GM08714 (cell line): Measurements from ENCODE around the gene SOX14.

Source experiments
- H3K4me3 ChIP-seq: fragments of 200-500 bp; sonication (Bioruptor generic); 2 replicates; pipeline ENCODE4 v1.5.1; 2014; ENCODE audit warnings: mild to moderate bottlenecking, low read length, inconsistent platforms
- ZNF274 ChIP-seq: IDR thresholded peaks from 2 replicates; pipeline ENCODE4 v1.6.1; 2012; ENCODE audit warnings: mild to moderate bottlenecking, low read depth, low read length

The SOX14 gene

DNA sequence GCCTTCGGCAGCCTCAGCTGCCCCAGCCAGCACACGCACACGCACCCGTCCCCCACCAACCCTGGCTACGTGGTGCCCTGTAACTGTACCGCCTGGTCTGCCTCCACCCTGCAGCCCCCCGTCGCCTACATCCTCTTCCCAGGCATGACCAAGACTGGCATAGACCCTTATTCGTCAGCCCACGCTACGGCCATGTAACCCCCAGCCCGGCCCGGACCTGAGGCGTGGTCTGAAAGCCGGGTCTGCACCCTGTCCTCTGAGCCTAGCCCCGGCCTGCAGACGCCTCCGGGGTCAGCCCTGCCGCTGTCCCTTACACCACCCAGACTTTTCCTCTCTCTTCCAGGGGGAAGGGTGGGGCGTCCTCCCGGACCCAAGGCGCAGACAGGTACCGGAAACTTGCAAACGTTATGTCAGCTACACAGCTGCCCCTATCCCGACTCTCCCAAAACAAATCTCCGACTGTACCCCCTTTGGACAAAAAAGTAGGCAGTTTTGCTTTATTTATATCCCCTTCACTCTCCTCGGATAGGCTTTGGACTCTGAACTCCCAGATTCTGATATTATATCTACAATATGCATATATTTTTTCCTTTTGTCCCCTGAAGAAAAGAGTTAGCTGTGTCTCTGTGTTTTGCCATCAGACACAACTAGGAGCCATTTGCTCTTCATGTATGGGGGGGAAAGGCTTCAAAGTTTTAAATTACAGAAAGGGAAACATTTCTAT is 1.4 kb downstream of the SOX14 start:
- no peak for TF ChIP-seq ZNF274
- no peak overlapping the region for H3K4me3 ChIP-seq

DNA sequence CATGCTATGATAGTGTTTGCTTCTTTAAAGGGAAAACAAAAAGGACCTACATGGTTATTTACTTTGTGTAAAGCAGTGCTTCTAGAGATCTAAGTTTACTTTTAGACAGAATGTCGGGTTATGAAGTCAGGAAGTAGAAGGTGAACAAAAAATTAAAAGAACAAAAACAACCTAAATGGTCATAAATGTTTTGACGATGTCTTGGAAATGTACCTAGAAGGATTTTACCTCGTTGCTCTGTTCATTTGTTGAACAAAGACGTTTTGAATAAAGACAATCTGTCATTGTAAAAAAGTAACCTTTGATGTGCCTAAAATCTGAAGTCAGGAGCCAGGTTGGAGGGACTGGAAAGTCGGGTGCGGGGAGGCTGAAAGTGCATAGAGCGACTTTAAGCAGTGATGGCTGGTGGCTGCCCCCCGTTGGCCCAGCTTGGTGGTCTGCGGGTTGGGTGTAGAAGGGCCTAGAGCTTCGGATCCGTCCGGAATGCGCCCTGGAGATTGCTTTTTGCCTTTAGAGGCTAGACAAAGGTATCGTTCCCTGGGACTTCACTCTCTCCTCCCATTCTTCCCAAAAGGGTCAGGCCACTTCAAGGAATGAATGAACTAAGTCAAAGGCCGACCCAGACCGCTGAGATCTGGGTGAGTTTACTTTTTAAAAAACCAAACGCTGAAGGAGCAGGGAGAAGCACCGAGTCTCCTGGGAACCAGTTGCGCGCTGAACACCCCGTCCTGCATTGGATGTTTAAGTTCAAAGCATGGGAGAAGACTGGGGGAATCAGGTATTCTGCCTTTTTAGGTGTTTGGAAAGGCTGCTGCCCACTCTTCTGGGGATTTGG is 2.1 kb downstream of the SOX14 start:
- TF ChIP-seq ZNF274: no peak
- H3K4me3 ChIP-seq: no peak overlapping the region

DNA sequence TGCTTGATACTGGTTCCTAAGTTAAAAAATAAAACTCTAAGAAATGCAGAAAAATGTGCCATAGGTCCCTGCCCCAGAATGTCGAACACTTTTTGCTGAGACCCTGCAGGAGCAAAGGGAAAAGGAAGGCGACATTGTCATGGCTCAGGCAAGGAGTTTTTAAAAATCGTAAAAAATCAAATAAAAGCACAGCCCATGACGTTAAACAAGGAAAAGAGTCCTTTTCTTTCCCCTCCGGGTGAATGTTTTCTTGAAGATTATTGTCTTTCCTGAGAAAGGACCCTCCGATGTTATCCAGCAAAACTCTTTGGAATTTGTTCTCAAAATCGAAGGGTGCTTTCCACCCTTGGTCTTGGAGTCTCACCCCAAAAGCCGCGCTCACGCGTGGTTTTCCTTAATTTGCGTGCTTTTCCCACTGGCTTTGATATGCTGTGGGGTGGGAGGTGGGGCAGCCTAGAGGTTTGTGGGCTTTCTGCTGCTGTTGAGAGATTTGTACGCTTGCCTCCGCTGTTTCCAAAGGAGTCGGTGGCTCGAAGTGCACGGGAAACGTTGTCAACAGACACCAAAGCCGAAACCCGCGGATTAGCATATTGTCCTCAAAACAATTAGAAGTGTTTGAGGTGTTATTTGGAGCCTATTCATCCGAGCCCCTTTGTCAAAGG is 2.9 kb downstream of the SOX14 start:
- TF ChIP-seq ZNF274: no peak
- H3K4me3 ChIP-seq: no peak overlapping the region

DNA sequence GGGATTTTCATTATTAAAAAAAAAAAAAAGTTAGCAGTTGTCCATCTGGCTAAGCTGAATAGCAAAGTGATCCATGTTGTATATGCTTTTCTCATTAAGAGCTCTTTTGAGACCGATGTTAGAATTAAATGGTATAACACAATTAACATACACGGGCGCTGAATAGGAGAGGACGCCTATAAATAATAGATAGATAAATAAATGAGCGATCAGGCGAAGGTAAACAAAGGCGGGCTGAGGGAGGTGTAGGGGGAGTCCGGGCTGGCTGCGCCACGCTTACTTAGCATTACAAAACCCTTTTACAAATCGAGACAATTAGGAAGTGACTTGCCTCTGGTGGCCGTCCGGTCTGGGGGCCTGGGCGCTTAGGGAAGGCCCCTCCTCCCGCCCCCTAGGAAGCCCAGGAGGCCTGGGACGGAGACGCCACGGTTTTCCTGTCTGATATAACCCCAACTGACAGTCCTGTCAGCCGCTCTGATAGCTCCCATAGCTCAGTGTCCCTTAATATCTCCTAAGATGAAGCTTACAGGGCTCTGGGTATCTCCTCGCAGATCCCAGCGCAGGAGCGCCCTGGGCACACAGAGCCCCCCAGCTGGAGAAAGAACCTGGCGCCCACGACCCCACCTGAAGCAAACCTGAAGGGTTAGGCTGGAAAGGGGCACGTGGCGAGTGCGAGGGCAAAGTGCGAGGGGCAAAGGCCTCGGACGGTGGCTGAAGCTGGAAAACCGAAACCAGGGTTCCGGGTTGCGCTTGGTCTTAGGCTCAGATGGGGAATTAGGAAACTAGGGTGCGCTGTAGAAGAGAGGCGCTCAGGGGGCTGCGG is 3.6 kb downstream of the SOX14 start:
- H3K4me3 ChIP-seq: no peak overlapping the region
- TF ChIP-seq ZNF274: no peak

DNA sequence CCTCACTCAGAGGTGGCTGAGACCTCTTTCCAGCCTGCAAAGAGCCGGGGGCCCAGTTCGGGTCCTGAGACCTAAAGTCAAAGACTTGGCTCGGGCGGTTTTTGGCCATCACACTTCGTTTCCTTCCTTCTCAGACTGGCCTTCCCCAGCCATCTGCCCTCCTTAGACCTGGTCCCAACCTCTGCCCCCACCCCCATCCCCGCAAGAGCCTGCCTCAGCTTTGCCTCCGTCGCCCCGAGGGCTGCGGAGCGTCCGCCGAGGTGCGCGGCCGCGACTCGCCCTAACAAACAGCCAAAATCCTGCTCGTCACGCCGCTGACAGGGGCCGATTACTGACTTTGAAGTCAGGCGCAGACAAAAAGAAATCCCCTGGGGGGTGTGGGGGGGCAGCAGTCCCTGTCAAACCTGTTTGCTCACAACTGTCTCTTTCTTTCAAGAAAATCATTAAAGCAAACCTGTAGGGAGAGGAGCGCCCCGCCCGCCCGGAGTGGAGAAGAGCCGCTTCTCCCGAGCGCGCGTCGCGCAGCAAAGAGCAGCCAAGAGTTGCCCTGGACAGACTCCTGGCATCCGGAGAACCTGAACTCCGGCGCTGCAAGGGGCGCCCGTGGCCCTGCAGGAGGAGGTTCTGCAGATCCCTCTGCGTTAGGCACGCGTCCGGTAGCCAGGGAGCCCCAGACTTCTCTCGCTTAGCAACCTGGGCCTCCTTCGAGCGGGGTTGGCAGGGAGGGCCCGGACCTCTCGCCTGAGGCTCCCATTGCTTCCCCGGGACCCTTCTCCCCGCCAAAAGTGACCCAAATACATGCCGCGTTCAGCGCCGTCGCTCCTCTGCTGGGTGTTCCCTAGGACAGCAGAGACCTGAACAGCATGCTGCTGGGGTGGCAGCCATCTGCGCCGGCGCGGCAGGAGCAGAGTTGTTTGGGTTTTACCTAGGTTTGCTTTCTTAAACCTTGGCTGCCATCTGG is 4.5 kb downstream of the SOX14 start:
- TF ChIP-seq ZNF274: no peak
- H3K4me3 ChIP-seq: no peak overlapping the region

DNA sequence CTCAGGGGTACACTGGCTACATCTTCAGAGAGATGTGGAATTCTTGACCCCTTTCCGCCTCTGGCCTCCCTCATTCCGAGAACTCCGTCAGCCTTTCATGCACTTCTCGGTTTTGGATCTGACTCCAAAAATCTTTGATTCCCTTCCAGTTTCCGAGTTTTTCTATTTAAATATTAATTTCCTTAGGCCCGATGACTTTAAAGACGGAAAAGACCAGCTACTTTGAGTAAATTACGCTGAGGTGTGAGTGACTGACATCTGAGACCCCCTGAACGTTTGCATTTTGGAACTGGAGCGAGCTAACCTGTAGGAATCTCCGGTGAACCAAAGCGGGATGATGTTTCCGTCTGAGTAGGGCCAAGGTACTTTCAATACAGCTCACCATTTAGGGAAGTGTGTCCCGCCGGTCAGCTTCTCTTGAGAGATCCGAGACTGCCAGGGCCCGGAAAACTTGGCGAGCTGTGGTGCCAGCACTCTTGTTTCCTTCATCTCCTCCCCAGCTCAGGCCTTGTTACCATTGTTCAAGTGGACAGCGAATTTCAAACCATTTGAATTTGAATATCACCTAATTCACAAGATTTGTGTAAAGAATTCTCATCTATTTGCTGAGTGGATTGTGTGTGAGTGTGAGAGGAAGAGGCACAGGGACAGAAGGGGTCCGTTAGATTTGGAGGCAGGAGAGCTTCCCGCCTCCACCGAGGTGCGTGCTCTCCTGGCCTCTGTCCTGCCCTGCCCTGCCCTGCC is 5.4 kb downstream of the SOX14 start:
- no peak overlapping the region for H3K4me3 ChIP-seq
- no peak for TF ChIP-seq ZNF274

DNA sequence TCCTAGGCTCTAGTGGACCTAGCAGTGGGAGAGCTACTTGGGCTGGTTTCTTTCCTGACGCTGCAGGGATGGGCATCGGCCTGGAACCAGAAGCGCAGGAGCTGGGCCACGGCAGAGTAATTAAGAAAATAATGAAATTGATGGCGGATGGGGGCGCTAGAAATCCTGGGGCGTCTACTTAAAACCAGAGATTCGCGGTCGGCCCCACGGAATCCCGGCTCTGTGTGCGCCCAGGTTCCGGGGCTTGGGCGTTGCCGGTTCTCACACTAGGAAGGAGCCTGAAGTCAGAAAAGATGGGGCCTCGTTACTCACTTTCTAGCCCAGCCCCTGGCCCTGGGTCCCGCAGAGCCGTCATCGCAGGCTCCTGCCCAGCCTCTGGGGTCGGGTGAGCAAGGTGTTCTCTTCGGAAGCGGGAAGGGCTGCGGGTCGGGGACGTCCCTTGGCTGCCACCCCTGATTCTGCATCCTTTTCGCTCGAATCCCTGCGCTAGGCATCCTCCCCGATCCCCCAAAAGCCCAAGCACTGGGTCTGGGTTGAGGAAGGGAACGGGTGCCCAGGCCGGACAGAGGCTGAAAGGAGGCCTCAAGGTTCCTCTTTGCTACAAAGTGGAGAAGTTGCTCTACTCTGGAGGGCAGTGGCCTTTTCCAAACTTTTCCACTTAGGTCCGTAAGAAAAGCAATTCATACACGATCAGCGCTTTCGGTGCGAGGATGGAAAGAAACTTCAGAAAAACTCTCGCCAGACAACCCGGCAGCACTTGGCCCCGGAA is 6.1 kb downstream of the SOX14 start:
- no peak overlapping the region for H3K4me3 ChIP-seq

DNA sequence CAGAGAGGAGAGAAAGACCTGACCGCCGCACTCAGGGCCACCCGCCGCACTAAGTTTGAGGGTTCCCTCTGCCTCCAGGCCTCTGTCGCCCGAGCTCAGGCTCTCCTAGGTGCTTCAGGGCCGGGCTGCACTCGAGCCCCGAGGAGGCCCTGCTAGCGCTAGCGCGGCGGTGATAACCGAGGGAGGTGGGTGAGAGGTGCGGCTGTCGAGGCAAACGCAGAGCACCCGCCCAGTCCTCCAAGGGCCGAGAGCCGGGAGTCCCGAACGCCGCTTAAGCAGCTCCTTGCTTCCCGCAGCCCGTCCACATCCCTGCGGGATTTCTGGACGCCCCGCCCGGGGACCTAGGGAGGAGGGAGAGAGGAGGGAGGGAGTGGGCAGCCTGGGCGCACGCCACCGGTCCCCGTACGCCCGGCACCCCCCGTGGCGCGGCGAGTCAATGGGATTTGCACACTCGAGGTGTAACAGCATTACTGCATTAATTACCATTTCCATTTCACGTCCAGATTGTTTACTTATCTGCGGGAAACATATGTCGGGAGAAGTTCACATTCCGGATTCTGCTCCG is 6.8 kb downstream of the SOX14 start:
- no peak overlapping the region for H3K4me3 ChIP-seq
- no peak for TF ChIP-seq ZNF274

More for the DNA sequence above, 6.1 kb downstream of the SOX14 start:
- TF ChIP-seq ZNF274: no peak

DNA sequence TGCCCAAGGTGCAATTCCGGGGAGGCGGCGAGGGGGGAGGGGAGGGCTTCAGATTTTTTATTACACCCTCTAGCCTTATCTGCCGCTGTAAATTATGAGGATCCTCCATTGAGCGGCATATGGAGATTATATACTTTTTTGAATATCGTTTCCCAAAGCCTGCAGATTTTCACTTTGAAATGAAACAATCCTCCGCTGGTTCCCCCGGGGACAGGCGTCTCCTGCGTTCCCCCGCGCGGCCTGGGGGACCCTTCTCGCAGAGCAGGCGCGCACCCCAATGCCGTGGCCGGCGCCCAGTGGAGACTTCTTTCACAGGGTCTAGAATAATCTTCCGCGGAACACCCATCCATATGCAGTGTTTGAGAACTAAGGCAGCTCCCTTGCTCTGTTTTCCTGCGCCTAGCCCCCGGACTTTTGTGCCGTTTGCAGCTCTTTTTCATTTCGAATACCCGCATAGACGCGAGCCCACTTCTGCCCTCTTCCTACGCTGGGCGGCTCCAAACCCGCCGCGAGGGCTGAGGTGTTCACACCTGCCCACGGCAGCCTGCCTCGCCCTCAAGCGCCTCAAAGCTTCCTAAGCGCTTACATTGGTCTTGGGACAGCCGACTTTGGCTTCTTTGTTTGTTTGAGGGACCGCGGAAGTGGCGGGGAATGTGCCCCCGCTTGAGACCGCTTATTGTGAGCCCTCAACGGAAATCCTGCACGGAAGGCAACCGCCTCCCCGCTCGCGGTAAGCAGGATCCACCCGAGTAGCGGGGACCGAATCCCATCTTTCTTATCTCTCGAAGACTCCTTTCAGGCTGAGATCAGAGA is 7.5 kb downstream of the SOX14 start:
- TF ChIP-seq ZNF274: no peak
- H3K4me3 ChIP-seq: no peak overlapping the region; the same call in 1 of the 2 replicates

DNA sequence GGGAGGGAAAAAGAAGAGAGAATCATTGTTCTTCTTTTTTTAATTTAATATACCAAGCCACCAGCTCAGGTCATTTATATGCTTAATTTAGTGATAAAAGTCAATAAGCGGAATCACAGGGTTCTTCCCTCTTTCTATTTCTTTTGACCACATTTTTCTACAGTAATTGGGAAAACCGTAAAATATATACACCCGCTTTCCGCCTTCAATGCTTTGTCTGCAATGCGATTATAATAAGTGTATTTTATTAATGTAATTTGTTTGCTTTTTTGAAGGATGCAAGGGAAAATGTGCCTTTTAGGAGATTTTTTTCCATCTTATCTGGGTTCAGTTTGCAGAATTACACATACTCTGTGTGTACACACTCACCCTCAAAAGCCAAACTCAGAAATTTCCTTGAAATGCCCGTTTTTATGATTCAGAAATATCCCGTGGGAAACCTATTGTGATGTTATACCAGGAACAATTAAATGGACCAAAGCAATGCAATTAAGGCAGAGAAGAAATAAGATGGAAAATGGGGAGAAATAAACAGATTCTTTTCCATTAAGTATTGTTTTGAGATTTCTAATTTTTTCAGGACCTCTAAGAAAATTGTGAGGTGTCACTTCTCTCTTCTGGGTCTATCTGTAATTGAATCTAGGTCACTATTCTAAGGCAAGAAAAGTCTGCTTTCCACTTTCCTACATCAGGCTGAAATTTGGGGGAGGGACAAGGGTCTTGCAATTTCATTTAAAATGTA is 8.3 kb downstream of the SOX14 start:
- TF ChIP-seq ZNF274: no peak
- H3K4me3 ChIP-seq: no peak overlapping the region
